GM15510 (cell line): ENCODE measurements around the gene JPT1.

Experiments used
- POLR2A ChIP-seq: IDR thresholded peaks from 3 replicates; pipeline ENCODE4 v1.6.1; 2011; ENCODE audit warnings: borderline replicate concordance; ENCODE audit not compliant: insufficient read length; ENCODE audit errors: extremely low read depth

JPT1 gene

DNA sequence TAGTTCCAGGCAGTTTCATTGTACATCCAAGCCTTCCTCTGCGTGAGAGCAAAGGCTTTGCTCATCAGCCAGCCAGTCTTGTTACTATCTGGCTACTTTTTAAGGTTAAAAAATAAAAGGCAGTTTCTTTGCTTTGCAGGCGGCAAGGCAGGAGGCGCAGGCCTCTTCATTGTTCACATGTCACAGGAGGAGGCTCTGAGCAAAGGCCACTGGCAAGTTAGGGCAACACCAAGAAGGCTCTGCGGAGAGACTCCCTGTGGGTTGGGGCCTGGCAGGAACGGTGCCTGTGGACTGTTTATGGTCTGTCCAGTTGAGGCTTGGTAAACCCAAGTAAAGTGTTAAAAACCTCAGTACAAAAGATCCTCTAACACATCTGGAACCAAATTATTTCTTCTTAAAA, 18.9 kb downstream of the JPT1 start:
- TF ChIP-seq POLR2A: no peak

DNA sequence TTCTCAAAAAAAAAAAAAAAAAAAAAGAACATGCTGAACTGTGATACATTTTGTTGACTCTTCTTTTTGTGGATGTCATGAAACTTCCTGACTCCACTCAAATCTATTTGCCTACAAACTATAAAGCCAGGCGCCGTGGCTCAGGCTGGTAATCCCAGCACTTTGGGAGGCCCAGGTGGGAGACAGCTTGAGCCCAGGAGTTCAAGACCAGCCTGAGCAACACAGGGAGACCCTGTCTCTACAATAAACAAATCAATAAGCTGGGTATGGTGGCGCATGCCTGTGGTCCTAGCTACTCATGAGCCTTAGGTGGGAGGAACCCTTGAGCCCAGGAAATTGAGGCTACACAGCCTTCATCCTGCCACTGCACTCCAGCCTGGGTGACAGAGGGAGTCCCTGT, 21.3 kb downstream of the JPT1 start:
- no peak for TF ChIP-seq POLR2A

DNA sequence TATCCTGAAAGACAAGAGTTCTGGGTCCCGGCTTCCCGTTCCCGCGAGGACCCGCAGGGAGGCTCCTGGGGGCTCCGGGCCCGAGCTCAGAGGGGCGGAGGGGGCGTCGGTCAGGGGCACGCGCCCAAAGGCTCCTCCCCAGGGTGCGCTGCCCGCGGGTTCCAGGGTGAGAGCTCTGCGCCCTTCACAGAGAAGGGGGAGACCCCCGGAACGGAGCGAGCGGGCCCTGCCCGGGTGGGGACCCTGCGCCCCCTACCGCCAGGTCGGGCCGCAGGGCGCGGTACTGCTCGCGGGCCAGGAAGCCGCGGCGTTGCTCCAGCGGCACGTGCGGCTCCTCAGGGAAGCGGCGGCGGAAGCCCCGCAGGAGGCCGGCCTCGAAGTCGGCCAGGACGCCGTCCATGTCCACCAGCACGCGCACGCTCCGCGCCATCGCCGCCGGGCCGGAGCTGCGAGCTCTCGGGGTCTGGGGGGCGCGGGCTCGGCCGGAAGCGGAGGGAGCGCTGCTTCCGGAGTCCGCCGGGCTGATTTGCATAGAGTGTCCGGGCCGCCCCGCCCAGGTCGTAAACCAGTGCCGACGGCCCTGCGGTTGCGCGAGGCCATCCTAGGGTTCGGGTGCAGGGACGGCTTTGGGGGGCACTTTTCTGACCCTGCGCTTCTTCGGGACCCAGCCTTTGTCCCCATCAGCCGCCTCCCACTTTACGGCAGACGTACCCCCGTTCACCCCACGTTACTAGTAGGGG, 22.9 kb downstream of the JPT1 start, which contains the start of gene NT5C:
Gene NT5C (minus strand): TSS at position 465 of the 740 bp plus-strand sequence. CDS start 35 bp downstream, at position 430.
- peak; percentile 96 for TF ChIP-seq POLR2A

DNA sequence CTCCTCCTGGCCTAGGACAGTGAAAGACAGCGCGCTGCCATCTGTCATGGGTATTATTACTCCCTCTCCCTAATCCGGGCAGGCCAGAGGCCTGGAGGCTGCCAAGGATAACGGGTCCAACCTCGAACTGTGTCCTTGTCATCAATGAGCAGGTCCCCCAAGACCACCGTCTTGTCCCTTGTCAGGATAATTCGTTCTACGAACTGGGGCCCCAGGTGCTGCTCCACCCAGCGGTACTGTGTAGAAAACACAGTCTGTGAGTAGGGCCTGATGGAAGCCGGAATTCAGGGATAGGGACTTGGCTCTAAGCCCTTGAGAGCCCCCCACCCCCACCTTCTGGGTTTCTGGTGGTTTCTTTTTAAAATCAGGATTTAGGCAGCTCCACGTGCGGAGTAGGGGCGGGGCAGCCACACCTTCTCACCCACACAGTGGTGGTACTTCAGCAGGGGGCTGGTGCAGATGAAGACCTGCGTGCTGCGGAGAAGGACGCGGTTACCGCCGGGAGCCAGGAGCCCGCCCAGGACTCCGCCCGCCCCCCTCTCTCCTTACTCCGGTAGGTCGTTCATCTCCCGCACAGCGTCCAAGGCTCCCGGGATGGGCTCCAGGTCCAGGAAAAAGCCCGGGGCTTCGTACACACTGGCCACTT, 23.6 kb downstream of the JPT1 start:
- TF ChIP-seq POLR2A: peak; percentile 2

DNA sequence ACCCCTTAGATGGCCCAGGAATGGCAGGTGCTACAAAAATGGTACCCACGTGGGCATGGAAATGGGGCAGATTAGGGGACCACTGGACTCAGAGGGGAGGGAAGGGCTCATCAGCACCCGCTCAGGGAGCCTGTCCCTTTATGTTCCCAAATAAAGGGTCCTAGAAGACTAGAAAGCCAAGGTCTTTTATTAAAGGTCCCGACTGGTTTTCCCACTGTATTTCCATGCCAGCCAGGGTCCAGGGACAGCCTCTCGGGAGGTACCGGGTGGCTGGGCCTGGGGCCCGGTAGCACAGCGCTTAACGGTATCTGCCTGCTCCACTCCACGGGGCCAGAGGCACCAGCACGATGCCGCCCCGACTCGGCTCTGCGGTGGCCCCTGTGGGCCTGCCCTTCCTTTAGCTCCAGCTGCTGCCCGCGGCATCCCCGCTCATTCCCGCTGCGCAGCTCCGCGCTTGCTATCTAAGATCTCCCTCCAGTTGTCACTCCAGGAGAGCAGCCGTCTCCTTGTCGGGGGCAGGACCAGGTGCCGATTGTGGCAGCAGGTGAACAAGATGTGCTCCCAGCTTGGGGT, 24.2 kb downstream of the JPT1 start:
- peak; percentile 22 for TF ChIP-seq POLR2A

DNA sequence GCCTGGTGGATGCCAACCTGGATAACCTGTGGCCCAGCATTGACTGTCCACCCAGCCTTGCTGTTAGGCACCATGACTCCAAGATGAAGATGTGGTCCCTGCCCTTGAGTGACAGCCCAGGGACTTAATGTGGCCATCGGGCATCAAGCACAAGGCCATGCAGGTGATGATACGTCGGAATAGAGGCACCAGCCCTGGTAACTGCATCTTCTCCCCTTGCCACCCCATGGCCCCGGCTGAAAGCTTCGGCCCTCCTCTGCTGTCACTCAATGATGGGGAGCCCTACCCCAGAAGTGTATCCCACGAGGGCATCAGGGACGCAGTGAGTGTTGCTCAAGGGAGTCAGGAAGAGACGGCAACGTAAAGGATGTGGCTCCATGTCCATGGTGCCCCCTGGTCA, 24.7 kb downstream of the JPT1 start:
- TF ChIP-seq POLR2A: no peak

DNA sequence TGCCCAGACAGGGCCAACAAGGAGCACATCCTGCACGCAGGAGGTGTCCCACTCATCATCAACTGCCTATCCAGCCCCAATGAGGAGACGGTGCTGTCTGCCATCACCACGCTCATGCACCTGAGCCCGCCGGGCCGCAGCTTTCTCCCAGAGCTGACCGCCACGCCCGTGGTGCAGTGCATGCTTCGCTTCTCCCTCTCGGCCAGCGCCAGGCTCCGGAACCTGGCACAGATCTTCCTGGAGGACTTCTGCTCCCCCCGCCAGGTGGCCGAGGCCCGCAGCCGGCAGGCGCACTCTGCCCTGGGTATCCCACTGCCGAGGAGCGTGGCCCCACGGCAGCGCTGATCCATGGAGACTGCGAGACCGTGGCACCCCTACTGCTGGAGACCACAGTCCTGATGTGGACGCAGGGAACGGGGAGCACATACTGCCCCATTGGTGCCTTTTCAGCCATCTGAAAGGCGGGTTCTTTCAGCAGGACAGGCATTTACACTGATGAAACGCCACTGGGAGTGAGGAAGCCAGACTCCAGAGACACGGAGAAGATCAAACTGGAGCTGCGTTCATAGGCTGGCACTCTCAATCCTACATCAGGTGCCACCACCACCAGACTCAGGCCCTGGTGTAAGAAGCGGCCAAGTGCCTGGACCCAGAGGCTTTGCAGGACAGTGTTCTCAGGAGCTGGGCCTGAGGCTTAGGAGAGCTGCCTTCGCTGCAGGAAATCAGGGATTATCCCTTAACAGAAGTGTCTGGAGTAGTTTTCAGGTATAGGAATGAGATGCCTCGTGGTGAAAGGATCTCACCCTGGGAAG, 25.4 kb downstream of the JPT1 start:
- no peak for TF ChIP-seq POLR2A

DNA sequence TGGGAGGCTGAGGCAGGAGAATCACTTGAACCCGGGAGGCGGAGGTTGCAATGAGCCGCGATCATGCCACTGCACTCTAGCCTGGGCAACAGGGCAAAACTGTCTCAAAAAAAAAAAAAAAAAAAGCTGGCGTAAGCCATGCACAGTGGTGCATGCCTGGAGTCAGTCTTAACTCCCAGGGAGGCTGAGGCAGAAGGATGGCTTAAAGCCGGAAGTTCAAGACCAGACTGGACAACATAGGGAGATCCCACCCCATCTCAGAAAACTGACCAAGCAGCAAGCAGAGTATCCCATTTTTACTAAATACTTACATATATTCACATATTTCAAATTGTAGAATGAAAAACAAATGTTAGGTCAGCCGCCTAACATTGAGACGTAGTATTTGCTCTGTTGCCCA, 27.4 kb downstream of the JPT1 start:
- no peak for TF ChIP-seq POLR2A

DNA sequence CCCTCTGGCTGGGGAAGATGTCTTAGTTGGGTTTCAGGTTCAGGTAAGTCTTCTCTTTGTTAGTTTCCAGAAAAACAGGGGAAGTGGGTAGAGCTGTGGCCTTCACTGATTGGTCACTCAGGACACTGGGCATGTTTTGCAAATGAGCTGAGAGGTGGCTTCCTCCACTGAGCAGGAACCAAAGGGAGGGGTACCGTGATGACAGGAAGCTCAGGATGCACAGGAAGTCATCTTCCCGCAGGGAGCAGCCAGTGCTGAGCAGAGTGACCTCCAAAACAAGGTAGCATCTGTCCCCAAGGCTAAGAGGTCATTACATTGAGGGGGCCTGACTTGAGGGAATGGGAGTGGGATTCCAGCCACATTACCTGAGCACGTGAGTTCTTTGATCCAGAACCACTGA, 28.3 kb downstream of the JPT1 start:
- no peak for TF ChIP-seq POLR2A

DNA sequence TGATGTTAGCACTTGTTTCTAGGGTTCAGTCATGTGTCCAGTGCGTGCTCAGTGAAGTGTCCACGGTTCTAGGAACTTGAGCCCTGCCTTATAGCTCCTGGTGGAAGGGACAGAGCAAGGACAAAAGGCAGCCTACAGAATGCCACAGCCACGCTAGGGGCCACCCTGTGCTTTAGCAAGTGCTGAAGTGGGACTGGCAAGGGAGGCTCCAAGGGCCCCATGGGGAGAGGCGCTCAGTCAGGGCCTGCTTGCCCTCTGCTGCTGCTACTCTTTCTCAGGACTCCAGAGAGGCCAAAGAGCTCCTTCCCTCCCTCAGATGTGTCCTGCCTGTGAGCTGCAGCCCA, 29.5 kb downstream of the JPT1 start:
- no peak for TF ChIP-seq POLR2A

DNA sequence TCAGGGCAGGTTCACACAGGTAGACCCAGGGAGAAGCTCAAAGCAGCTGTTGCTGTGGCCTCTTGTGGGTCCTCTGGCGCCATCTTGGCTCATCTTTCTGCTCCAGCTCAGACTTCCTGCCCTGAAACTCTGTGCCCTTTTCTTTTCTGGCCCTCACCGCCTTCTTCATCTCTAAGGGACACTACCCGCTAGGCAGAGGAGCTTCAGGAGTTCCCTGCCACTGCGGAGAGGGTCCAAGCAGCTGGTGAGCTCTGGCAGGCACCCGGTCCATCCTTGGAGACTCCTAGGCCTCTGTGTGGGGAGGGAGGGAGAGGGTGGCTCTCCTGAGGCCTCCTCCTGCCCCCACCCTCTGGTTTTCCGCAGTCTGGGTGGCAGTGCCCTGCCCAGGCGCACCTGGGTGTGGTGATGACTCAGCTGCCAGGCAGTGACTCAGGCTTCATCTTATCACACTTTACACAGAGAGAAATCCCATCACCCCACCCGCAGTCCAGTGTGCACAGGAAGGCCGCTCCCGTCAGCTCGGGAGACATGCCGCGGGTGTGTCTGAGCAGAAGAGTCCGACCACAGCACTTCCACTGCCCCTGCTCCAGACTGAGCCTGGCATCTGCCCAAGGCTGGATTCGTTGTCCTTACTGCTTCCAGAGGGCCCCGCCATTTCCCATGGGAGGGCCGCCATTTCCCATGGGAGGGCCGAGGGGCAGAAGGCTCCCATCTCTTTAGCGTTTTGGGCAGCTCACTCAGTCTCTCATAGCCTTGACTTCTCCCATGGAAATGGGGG, 30.1 kb downstream of the JPT1 start:
- TF ChIP-seq POLR2A: no peak

DNA sequence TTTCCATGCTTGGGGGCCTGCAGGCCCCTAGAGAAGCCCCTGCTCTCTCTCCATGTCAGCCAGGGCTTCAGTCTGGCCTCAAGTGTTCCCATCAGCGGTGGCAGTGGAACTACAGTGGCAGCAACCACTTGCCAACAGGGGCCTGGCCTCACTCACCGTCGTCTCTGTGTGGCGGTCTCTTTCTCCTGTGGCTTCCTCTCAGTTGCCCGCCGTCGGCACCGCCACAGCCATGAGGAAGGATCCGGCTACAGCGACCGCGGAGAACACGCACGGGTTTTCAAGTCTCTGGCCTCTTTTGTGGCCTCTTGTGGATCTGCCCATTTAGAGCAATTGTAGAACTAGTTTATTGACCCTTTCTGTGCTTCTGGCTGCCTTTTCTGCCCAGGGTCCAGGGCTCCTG, 36.0 kb downstream of the JPT1 start:
- no peak for TF ChIP-seq POLR2A

DNA sequence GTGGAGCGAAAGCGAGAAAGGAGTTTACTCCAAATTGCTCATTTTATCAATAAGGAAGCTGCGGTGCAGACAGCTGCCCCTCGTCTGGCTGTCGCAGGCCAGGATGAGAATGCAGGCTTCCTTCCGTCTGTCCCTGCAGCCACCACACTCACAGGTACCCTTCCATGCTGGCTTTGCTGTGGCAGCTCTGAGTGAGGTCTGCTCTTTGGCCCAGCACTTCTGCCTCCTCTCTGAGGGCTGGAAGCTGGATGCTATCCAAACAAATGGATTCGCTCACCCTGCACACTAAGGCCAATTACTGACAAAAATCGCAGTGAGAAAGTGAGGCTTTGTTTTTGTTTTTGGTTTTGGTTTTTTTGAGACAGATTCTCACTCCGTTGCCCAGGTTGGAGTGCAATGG, 37.6 kb downstream of the JPT1 start:
- TF ChIP-seq POLR2A: no peak

DNA sequence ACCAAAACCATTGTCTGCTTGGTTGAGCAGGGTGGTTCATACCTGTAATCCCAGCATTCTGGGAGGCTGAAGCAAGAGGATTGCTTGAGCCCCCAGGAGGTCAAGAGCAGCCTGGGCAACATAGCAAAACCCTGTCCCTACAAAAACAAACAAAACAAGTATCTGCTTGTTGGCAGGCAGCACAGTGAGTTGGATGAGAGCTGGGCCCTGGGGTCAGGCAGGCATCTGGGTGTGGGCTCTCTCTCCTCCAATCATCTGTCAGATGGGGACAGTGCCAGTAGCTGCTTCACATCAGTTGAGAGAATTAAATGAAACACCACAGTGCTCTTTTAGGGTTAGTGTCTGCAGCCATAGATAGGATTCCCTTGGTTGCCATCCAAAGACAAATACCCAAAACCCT, 38.8 kb downstream of the JPT1 start:
- TF ChIP-seq POLR2A: no peak

DNA sequence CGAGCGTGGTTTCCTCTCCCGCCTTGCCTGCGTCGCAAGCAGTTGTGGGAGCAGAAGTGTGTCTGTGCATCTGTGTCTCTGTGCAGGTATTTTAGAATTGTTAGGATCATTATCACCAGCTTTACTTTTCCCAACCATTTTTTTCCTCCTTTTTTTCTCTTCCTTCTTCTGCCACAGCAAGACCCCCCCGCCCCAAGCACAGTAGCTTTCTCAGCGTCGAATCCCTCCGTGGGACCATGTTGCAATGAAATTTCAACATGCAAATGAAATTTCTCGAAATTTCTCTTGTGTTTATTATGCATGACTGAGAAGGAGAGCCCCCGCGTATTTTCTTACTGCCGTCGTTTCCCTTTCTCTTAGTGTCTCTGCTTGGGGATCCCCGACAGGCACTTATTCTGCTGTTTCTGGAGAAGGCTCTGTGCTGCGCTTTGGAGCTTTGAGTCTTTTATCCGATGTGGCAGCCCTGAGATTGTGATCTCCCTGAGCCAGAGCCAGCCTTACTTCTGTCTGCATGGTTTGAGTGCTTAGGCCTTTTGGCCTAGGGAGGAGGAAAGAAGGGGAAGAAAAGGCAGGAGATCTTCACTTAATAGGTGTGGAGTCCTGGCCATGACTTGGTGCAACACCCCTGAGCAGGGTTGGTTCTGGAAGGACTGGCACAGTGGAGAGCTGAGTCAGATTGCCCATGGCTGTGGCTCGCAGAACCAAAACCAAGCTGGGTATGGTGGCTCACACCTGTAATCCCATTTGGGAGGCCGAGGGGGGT, 39.6 kb downstream of the JPT1 start:
- no peak for TF ChIP-seq POLR2A
